Measurements from ENCODE around the gene SGMS1.

The SGMS1 gene

GRCh38 chr10:50596456-50596855 lies 27.3 kb downstream of the SGMS1 start:
- Histone ChIP-seq H3K36me3 (replicated peaks in 1 of 2; ENCODE audit: control insufficient read depth in 2 of 2, insufficient read depth in 2 of 2, low read length in 2 of 2) (no peaks in the 10 kb centered on the region), H2BK5ac (ENCODE audit: low read length) (no peak overlapping the region), H2BK15ac (ENCODE audit: low read length) (no peak overlapping the region), H3K79me1 (ENCODE audit: low read depth, low read length) (no peaks in the 10 kb centered on the region), H2BK12ac (ENCODE audit: low read length) (no peak overlapping the region), H3K18ac (ENCODE audit: low read length) (no peak overlapping the region), H3K23ac (ENCODE audit: low read depth, low read length, poor library complexity) (no peak overlapping the region), H3K4ac (ENCODE audit: low read length) (no peak overlapping the region), H2AK5ac (ENCODE audit: low read depth, low read length) (no peak overlapping the region), H2BK120ac (ENCODE audit: low read depth, low read length) (no peak overlapping the region), H3K27ac (replicated peaks; ENCODE audit: low read length) (no peak overlapping the region), H3K9ac (ENCODE audit: low read depth, low read length, poor library complexity) (no peak overlapping the region), H4K91ac (ENCODE audit: low read depth, low read length, poor library complexity) (no peak overlapping the region), H3K27me3 (ENCODE audit: control insufficient read depth in 3 of 3, insufficient read depth in 3 of 3, low read depth in 1 of 3, low read length in 3 of 3) (no peaks in the 10 kb centered on the region), H4K8ac (ENCODE audit: low read depth, low read length) (no peak overlapping the region), H3K9me3 (replicated peaks in 1 of 2; ENCODE audit: control insufficient read depth in 2 of 2, insufficient read depth in 1 of 2, low read depth in 1 of 2, low read length in 2 of 2) (no peaks in the 10 kb centered on the region), H3K4me2 (ENCODE audit: insufficient read depth, low read length, poor library complexity, severe bottlenecking) (no peak overlapping the region), H3K4me1 (ENCODE audit: control insufficient read depth in 2 of 2, insufficient read depth in 1 of 2, low read depth in 1 of 2, low read length in 2 of 2) (no peaks in the 10 kb centered on the region), H3K14ac (ENCODE audit: low read length) (no peak overlapping the region), H3K4me3 (ENCODE audit: low read length in 2 of 2) (no peak overlapping the region), H2AFZ (ENCODE audit: low read length) (no peak overlapping the region)
- DNase-seq (ENCODE audit: low spot score): no peak
- no CpG with 5 or more reads among the region's 2 CpGs for WGBS, 2 donors (ENCODE audit: extremely low coverage in 2 of 2, insufficient read length in 2 of 2, insufficient replicate concordance in 1 of 2)

- H2BK12ac ChIP-seq (ENCODE audit: low read length): no peak overlapping the region
- H3K4me2 ChIP-seq (ENCODE audit: insufficient read depth, low read length, poor library complexity, severe bottlenecking): no peak overlapping the region
- H2AK5ac ChIP-seq (ENCODE audit: low read depth, low read length): no peak overlapping the region
- DNase-seq (ENCODE audit: low spot score): no peak
- no peaks in the 10 kb centered on the region for H3K36me3 ChIP-seq (replicated peaks in 1 of 2; ENCODE audit: control insufficient read depth in 2 of 2, insufficient read depth in 2 of 2, low read length in 2 of 2)
- no peak overlapping the region for H3K4ac ChIP-seq (ENCODE audit: low read length)
- H3K4me3 ChIP-seq (ENCODE audit: low read length in 2 of 2): no peak overlapping the region
- no peak overlapping the region for H4K8ac ChIP-seq (ENCODE audit: low read depth, low read length)
- H3K23ac ChIP-seq (ENCODE audit: low read depth, low read length, poor library complexity): no peak overlapping the region
- no peaks in the 10 kb centered on the region for H3K4me1 ChIP-seq (ENCODE audit: control insufficient read depth in 2 of 2, insufficient read depth in 1 of 2, low read depth in 1 of 2, low read length in 2 of 2)
- H3K27ac ChIP-seq (replicated peaks; ENCODE audit: low read length): no peak overlapping the region
- no CpG with 5 or more reads among the region's 3 CpGs for WGBS, 2 donors (ENCODE audit: extremely low coverage in 2 of 2, insufficient read length in 2 of 2, insufficient replicate concordance in 1 of 2)
- no peak overlapping the region for H2BK5ac ChIP-seq (ENCODE audit: low read length)
- no peak overlapping the region for H2BK120ac ChIP-seq (ENCODE audit: low read depth, low read length)
- H3K9me3 ChIP-seq (replicated peaks in 1 of 2; ENCODE audit: control insufficient read depth in 2 of 2, insufficient read depth in 1 of 2, low read depth in 1 of 2, low read length in 2 of 2): no peaks in the 10 kb centered on the region
- no peak overlapping the region for H4K91ac ChIP-seq (ENCODE audit: low read depth, low read length, poor library complexity)
- no peak overlapping the region for H2BK15ac ChIP-seq (ENCODE audit: low read length)
- H3K9ac ChIP-seq (ENCODE audit: low read depth, low read length, poor library complexity): no peak overlapping the region
- no peak overlapping the region for H3K18ac ChIP-seq (ENCODE audit: low read length)
- H3K14ac ChIP-seq (ENCODE audit: low read length): no peak overlapping the region
- H3K27me3 ChIP-seq (ENCODE audit: control insufficient read depth in 3 of 3, insufficient read depth in 3 of 3, low read depth in 1 of 3, low read length in 3 of 3): no peaks in the 10 kb centered on the region
- H2AFZ ChIP-seq (ENCODE audit: low read length): no peak overlapping the region
- no peaks in the 10 kb centered on the region for H3K79me1 ChIP-seq (ENCODE audit: low read depth, low read length)
Measured at GRCh38 chr10:50595785-50596184, 28.0 kb downstream of the SGMS1 start.

- H2AK5ac ChIP-seq (ENCODE audit: low read depth, low read length): no peak overlapping the region
- H3K14ac ChIP-seq (ENCODE audit: low read length): no peak overlapping the region
- H4K91ac ChIP-seq (ENCODE audit: low read depth, low read length, poor library complexity): no peak overlapping the region
- H3K4me1 ChIP-seq (ENCODE audit: control insufficient read depth in 2 of 2, insufficient read depth in 1 of 2, low read depth in 1 of 2, low read length in 2 of 2): no peaks in the 10 kb centered on the region
- H3K27ac ChIP-seq (replicated peaks; ENCODE audit: low read length): no peak overlapping the region
- H2AFZ ChIP-seq (ENCODE audit: low read length): no peak overlapping the region
- no peak for DNase-seq (ENCODE audit: low spot score)
- H2BK12ac ChIP-seq (ENCODE audit: low read length): no peak overlapping the region
- no peak overlapping the region for H3K18ac ChIP-seq (ENCODE audit: low read length)
- H3K36me3 ChIP-seq (replicated peaks in 1 of 2; ENCODE audit: control insufficient read depth in 2 of 2, insufficient read depth in 2 of 2, low read length in 2 of 2): peaks cover 0 to 7% of the 10 kb centered on the region in 2 donors
- WGBS, 2 donors (ENCODE audit: extremely low coverage in 2 of 2, insufficient read length in 2 of 2, insufficient replicate concordance in 1 of 2): no CpG with 5 or more reads among the region's 6 CpGs
- H3K4ac ChIP-seq (ENCODE audit: low read length): no peak overlapping the region
- no peak overlapping the region for H2BK120ac ChIP-seq (ENCODE audit: low read depth, low read length)
- no peaks in the 10 kb centered on the region for H3K9me3 ChIP-seq (replicated peaks in 1 of 2; ENCODE audit: control insufficient read depth in 2 of 2, insufficient read depth in 1 of 2, low read depth in 1 of 2, low read length in 2 of 2)
- no peak overlapping the region for H2BK5ac ChIP-seq (ENCODE audit: low read length)
- H4K8ac ChIP-seq (ENCODE audit: low read depth, low read length): no peak overlapping the region
- no peak overlapping the region for H3K4me3 ChIP-seq (ENCODE audit: low read length in 2 of 2)
- no peaks in the 10 kb centered on the region for H3K27me3 ChIP-seq (ENCODE audit: control insufficient read depth in 3 of 3, insufficient read depth in 3 of 3, low read depth in 1 of 3, low read length in 3 of 3)
- H3K4me2 ChIP-seq (ENCODE audit: insufficient read depth, low read length, poor library complexity, severe bottlenecking): no peak overlapping the region
- no peaks in the 10 kb centered on the region for H3K79me1 ChIP-seq (ENCODE audit: low read depth, low read length)
- no peak overlapping the region for H3K9ac ChIP-seq (ENCODE audit: low read depth, low read length, poor library complexity)
- H3K23ac ChIP-seq (ENCODE audit: low read depth, low read length, poor library complexity): no peak overlapping the region
- H2BK15ac ChIP-seq (ENCODE audit: low read length): no peak overlapping the region
Measured at GRCh38 chr10:50593523-50594376, 30.0 kb downstream of the SGMS1 start.

- H3K18ac ChIP-seq (ENCODE audit: low read length): no peak overlapping the region
Measured at GRCh38 chr10:50592961-50593418, 30.8 kb downstream of the SGMS1 start.

More at GRCh38 chr10:50592961-50593418, 30.8 kb downstream of the SGMS1 start:
- no peak overlapping the region for H2AK5ac ChIP-seq (ENCODE audit: low read depth, low read length)
- no peaks in the 10 kb centered on the region for H3K4me1 ChIP-seq (ENCODE audit: control insufficient read depth in 2 of 2, insufficient read depth in 1 of 2, low read depth in 1 of 2, low read length in 2 of 2)
- H3K27me3 ChIP-seq (ENCODE audit: control insufficient read depth in 3 of 3, insufficient read depth in 3 of 3, low read depth in 1 of 3, low read length in 3 of 3): no peaks in the 10 kb centered on the region
- H3K36me3 ChIP-seq (replicated peaks in 1 of 2; ENCODE audit: control insufficient read depth in 2 of 2, insufficient read depth in 2 of 2, low read length in 2 of 2): peaks cover 0 to 7% of the 10 kb centered on the region in 2 donors
- no peak overlapping the region for H3K23ac ChIP-seq (ENCODE audit: low read depth, low read length, poor library complexity)
- H3K4me3 ChIP-seq (ENCODE audit: low read length in 2 of 2): no peak overlapping the region
- WGBS, 2 donors (ENCODE audit: extremely low coverage in 2 of 2, insufficient read length in 2 of 2, insufficient replicate concordance in 1 of 2): no CpG with 5 or more reads among the region's 7 CpGs
- H3K14ac ChIP-seq (ENCODE audit: low read length): no peak overlapping the region
- H2BK5ac ChIP-seq (ENCODE audit: low read length): no peak overlapping the region
- no peak overlapping the region for H2BK120ac ChIP-seq (ENCODE audit: low read depth, low read length)
- no peak overlapping the region for H2BK12ac ChIP-seq (ENCODE audit: low read length)
- H3K4me2 ChIP-seq (ENCODE audit: insufficient read depth, low read length, poor library complexity, severe bottlenecking): no peak overlapping the region
- no peaks in the 10 kb centered on the region for H3K9me3 ChIP-seq (replicated peaks in 1 of 2; ENCODE audit: control insufficient read depth in 2 of 2, insufficient read depth in 1 of 2, low read depth in 1 of 2, low read length in 2 of 2)
- no peaks in the 10 kb centered on the region for H3K79me1 ChIP-seq (ENCODE audit: low read depth, low read length)
- H4K91ac ChIP-seq (ENCODE audit: low read depth, low read length, poor library complexity): no peak overlapping the region
- H2BK15ac ChIP-seq (ENCODE audit: low read length): no peak overlapping the region
- no peak overlapping the region for H3K9ac ChIP-seq (ENCODE audit: low read depth, low read length, poor library complexity)
- no peak overlapping the region for H2AFZ ChIP-seq (ENCODE audit: low read length)
- no peak for DNase-seq (ENCODE audit: low spot score)
- H3K27ac ChIP-seq (replicated peaks; ENCODE audit: low read length): no peak overlapping the region
- H4K8ac ChIP-seq (ENCODE audit: low read depth, low read length): no peak overlapping the region
- H3K4ac ChIP-seq (ENCODE audit: low read length): no peak overlapping the region
